ENCODE data around the gene ATG9A. TPM values are rescaled to one million over a fixed set of nuclear protein-coding genes. Genes with fewer than 3 reads are reported as not detected.
A peak's percentile ranks its signal among the peaks of the same experiment; 100 is the strongest.

ATG9A gene
- total and polyA plus RNA-seq, 9 of the 15 experiments (the other 6 are each of a cell fraction or from before 2014, with no cell fraction given): 0.25 to 65.6 (median 23.4) TPM

- TF ChIP-seq CREB3L1 (IDR thresholded peaks at IDR 0.05; ENCODE audit: borderline replicate concordance, low read depth) (0 out of 2 replicates have a peak, but pooled peaks have one; percentile 53), KDM4B (IDR thresholded peaks at IDR 0.05; ENCODE audit: borderline replicate concordance in 2 of 2, low read depth in 1 of 2) (peak in 1 of 2 experiments; percentile 45; a peak in 1 of 4 replicates), DMBX1 (CRISPR knock-in tag; IDR thresholded peaks at IDR 0.05; ENCODE audit: borderline replicate concordance) (peak; percentile 71; the same call in 1 of the 2 replicates), STAG1 (CRISPR knock-in tag; IDR thresholded peaks at IDR 0.05; ENCODE audit: borderline replicate concordance) (peak; percentile 23; the same call in 1 of the 2 replicates), ZNF316 (IDR thresholded peaks at IDR 0.05) (no peak), TBP (optimal IDR thresholded peaks at IDR 0.05; ENCODE audit: low read depth, low read length) (peak; percentile 43), GTF3C2 (IDR thresholded peaks at IDR 0.05; ENCODE audit: borderline replicate concordance, extremely low read depth, insufficient read length) (no peak), THAP12 (CRISPR knock-in tag; IDR thresholded peaks at IDR 0.05) (peak; percentile 80; the same call in 1 of the 2 replicates), GMEB1 (CRISPR knock-in tag; IDR thresholded peaks at IDR 0.05) (peak; percentile 70; the same call in 1 of the 2 replicates), MNT (conservative IDR thresholded peaks at IDR 0.05) (peak; percentile 21 to 69; a peak in 2 of 4 replicates), NCOA6 (IDR thresholded peaks at IDR 0.05) (no peak), KLF1 (tag; IDR thresholded peaks at IDR 0.05) (peak; percentile 30; the same call in 1 of the 2 replicates), ESRRA (IDR thresholded peaks at IDR 0.05; ENCODE audit: borderline replicate concordance, low read depth) (peak; percentile 44; the same call in 1 of the 2 replicates), XRCC5 (IDR thresholded peaks at IDR 0.05; ENCODE audit: low read depth, low read length) (0 out of 2 replicates have a peak, but pooled peaks have one; percentile 15), STAT5A (IDR thresholded peaks at IDR 0.05; ENCODE audit: borderline replicate concordance, low read length) (no peak), GABPA (tag; conservative IDR thresholded peaks at IDR 0.05; ENCODE audit: low read depth) (peak; percentile 90)
Measured at GRCh38 chr2:219176818-219177551, 52.5 kb downstream of the ATG9A start, which contains the start of gene CNPPD1 (continued).
